HG03039 (cell line): ENCODE measurements around the gene MBP.
"Not testable (repeated sequence)": the region's sequence is repeated elsewhere in the genome, so short reads cannot be mapped to it uniquely, and the experiment has no call there.

ENCODE experiments used
- ATAC-seq: cut with Tn5 transposase; IDR thresholded peaks from one replicate; pipeline ENCODE4 v1.9.1; 2021; ENCODE audit warnings: mild to moderate bottlenecking, moderate library complexity; ENCODE audit not compliant: unreplicated experiment

The MBP gene

GRCh38 chr18:76979906-76980305 lies 152.7 kb downstream of the MBP start:
- no peak for ATAC-seq

GRCh38 chr18:76979111-76979751 lies 153.4 kb downstream of the MBP start:
- no peak for ATAC-seq

GRCh38 chr18:76978616-76979015 lies 154.0 kb downstream of the MBP start:
- ATAC-seq: no peak

- no peak for ATAC-seq
These were observed 154.8 kb downstream of the MBP start for GRCh38 chr18:76977684-76978232.

GRCh38 chr18:76977108-76977621 lies 155.4 kb downstream of the MBP start:
- no peak for ATAC-seq

- ATAC-seq: no peak
These were observed 156.9 kb downstream of the MBP start for GRCh38 chr18:76975577-76976110.

- no peak for ATAC-seq
These were observed 158.2 kb downstream of the MBP start for GRCh38 chr18:76974386-76974785.

GRCh38 chr18:76973520-76974266 lies 158.9 kb downstream of the MBP start:
- no peak for ATAC-seq

GRCh38 chr18:76972846-76973519 lies 159.6 kb downstream of the MBP start:
- ATAC-seq: no peak

- ATAC-seq: no peak
These were observed 160.3 kb downstream of the MBP start for GRCh38 chr18:76972241-76972640.

- ATAC-seq: no peak
These were observed 161.6 kb downstream of the MBP start for GRCh38 chr18:76970770-76971559.

- ATAC-seq: no peak
These were observed 164.7 kb downstream of the MBP start for GRCh38 chr18:76967721-76968472.

GRCh38 chr18:76967299-76967698 lies 165.3 kb downstream of the MBP start:
- not testable (repeated sequence) for ATAC-seq

GRCh38 chr18:76965555-76966151 lies 166.9 kb downstream of the MBP start:
- ATAC-seq: peak; percentile 66

- ATAC-seq: no peak
These were observed 168.6 kb downstream of the MBP start for GRCh38 chr18:76963936-76964335.

- ATAC-seq: no peak
These were observed 169.7 kb downstream of the MBP start for GRCh38 chr18:76962851-76963250.

GRCh38 chr18:76960528-76961035 lies 172.0 kb downstream of the MBP start:
- no peak for ATAC-seq

GRCh38 chr18:76959605-76960004 lies 173.0 kb downstream of the MBP start:
- no peak for ATAC-seq

- ATAC-seq: no peak
These were observed 173.8 kb downstream of the MBP start for GRCh38 chr18:76958692-76959341.
